Measurements from ENCODE around the gene SAMD13. TPM values are rescaled to one million over a fixed set of nuclear protein-coding genes. Genes with fewer than 3 reads are reported as not detected.

The SAMD13 gene
- total RNA-seq, 2 experiments from 2014 or later: 0.67 to 1.2 TPM

DNA sequence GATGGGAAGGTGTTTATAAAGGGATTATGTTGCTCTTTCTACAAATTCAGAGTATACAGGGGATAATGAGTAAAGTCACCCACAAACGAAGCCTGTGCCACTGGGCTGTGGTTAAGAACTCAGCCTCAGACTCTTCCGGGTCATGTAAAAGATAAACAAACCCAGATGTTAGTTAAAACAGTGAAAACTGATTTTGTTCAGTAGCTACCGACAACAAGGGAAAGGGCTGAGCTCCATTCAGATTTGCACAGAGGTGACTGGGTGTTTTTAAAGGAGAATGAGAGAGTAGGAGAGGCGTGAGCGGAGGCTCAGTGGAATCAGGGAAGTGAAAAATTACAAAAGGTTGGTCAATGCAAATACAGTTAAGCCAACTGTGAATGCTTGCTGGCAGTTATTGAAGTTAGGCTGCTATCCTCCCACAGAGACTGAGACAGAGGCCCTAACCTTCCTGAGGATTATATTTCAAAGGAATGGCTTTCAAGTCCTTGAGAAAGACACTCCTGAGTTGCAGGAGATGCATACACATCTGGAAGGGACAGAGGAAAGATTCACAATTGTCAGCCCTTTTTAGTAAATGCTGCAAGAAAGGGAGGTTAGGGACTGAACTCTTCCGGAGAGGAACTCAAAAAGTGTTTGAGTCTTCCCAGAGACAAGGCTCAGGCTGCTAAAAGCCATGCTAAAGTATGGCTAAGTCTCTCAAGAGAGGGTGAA lies 29.9 kb upstream of the SAMD13 start:
- Mint-ChIP-seq H3K4me3 (no peak overlapping the region), H3K9me3 (no peaks in the 10 kb centered on the region), H3K4me1 (ENCODE audit: low read depth) (peaks cover 11% of the 10 kb centered on the region), H3K27ac (peak overlapping the region; percentile 32), H3K27me3 (no peaks in the 10 kb centered on the region), H3K36me3 (ENCODE audit: low read depth) (no peaks in the 10 kb centered on the region)
- intact Hi-C loops (cut with micrococcal nuclease): no loop called here
- POLR2A ChIA-PET: interaction anchor here (1.3 kb wide), 1 partner anchor 76 kb away, joined by 3 read pairs; no protein-coding TSS in a partner anchor
- CTCF ChIA-PET: interaction anchor here (1.2 kb wide), 1 partner anchor 10 kb away, joined by 3 read pairs; no protein-coding TSS in a partner anchor
- ATAC-seq (no peak), DNase-seq (peak; percentile 17)
- TF ChIP-seq, protein P1, sequence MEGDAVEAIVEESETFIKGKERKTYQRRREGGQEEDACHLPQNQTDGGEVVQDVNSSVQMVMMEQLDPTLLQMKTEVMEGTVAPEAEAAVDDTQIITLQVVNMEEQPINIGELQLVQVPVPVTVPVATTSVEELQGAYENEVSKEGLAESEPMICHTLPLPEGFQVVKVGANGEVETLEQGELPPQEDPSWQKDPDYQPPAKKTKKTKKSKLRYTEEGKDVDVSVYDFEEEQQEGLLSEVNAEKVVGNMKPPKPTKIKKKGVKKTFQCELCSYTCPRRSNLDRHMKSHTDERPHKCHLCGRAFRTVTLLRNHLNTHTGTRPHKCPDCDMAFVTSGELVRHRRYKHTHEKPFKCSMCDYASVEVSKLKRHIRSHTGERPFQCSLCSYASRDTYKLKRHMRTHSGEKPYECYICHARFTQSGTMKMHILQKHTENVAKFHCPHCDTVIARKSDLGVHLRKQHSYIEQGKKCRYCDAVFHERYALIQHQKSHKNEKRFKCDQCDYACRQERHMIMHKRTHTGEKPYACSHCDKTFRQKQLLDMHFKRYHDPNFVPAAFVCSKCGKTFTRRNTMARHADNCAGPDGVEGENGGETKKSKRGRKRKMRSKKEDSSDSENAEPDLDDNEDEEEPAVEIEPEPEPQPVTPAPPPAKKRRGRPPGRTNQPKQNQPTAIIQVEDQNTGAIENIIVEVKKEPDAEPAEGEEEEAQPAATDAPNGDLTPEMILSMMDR (IDR thresholded peaks at IDR 0.05): no peak

DNA sequence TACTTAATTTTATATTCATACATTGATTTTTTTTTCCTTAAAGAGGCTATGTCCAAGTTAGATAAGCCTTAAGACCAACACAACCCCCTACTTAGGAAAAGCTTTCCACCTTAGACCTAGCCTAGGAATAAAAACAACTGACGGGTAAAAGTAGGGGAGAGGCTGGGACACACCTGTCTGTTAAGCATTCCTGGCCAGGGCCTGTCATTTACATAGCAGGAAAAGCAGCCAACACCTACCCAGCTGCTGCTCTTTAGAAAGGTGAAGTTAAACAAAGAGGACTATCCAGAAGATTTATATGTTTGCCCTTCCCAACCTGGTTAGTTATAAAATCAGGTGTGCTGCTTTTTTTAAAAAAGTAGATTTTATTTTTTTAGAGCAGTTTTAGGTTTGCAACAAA lies 29.1 kb upstream of the SAMD13 start:
- CTCF ChIA-PET: interaction anchor here (1.2 kb wide), 1 partner anchor 9 kb away, joined by 3 read pairs; no protein-coding TSS in a partner anchor
- no peaks in the 10 kb centered on the region for H3K27me3 Mint-ChIP-seq
- peaks cover 11% of the 10 kb centered on the region for H3K4me1 Mint-ChIP-seq (ENCODE audit: low read depth)
- H3K27ac Mint-ChIP-seq: no peak overlapping the region
- intact Hi-C loops (cut with micrococcal nuclease): no loop called here
- ATAC-seq (no peak), DNase-seq (no peak)
- H3K9me3 Mint-ChIP-seq: no peaks in the 10 kb centered on the region
- POLR2A ChIA-PET: interaction anchor here (1.3 kb wide), 1 partner anchor 75 kb away, joined by 3 read pairs; no protein-coding TSS in a partner anchor
- TF ChIP-seq, protein P1 (IDR thresholded peaks at IDR 0.05): no peak
- H3K4me3 Mint-ChIP-seq: no peak overlapping the region
- H3K36me3 Mint-ChIP-seq (ENCODE audit: low read depth): no peaks in the 10 kb centered on the region

DNA sequence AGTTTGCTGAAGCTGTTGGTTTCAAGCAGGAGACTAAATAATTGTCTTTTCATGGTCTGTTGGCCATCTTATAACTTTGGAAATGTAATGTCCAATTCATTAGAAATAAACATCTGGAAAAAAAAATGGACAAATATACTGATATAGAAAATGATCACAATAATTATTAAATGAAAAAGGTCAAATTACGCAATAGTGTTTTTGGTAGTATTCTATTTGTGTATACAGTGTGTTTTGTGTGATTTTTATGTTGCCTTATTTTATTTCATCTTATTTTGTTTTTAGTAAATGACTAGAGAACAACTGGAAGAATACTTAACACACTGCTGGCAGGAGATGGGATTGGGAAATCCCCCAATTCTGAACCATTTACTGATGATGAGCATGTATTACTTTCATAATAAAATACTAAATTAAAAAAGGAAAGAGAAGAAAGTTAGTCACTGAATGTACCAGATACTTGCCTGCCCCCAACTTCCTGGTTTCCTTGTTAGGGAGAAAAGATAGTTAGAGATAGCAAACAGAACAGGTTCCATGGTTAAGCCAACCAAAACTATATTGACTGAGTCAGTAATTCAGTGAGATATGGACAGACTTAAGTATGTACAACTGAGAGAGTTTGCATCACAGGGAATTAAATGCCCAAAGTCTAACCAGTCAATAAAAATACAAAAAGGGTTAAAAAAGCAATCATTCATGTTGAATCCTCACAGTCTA lies 24.0 kb upstream of the SAMD13 start:
- no peaks in the 10 kb centered on the region for H3K27me3 Mint-ChIP-seq
- H3K4me1 Mint-ChIP-seq (ENCODE audit: low read depth): no peaks in the 10 kb centered on the region
- no peak for DNase-seq
- TF ChIP-seq, protein P1 (IDR thresholded peaks at IDR 0.05): no peak
- POLR2A ChIA-PET: no interaction called here
- no peaks in the 10 kb centered on the region for H3K36me3 Mint-ChIP-seq (ENCODE audit: low read depth)
- no peaks in the 10 kb centered on the region for H3K9me3 Mint-ChIP-seq
- no peak overlapping the region for H3K27ac Mint-ChIP-seq
- H3K4me3 Mint-ChIP-seq: no peak overlapping the region
- no peak for ATAC-seq
- intact Hi-C loops (cut with micrococcal nuclease): no loop called here
- CTCF ChIA-PET: no interaction called here

DNA sequence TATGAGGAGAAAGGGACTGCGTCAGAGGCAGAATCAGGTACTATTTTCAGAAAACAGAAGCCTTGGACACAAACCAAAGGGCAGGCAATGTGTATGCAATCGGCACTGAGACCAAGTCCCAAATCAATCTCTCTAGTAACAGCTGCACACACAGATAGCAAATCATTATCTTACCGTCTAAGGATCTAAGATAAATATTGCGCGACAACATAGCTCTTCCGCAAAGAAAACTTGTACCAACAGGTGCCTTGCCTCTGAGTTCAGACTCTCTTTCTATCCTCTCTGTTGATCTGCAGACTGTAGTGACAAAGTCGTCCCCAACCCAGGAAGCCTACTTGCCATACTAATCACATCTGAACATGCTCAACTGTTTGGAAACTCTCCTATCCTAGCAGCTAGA lies 22.6 kb upstream of the SAMD13 start:
- TF ChIP-seq, protein P1 (IDR thresholded peaks at IDR 0.05): no peak
- intact Hi-C loops (cut with micrococcal nuclease): no loop called here
- DNase-seq: no peak
- no peak overlapping the region for H3K27ac Mint-ChIP-seq
- ChIA-PET POLR2A (no interaction called here), CTCF (no interaction called here)
- no peak for ATAC-seq
- no peaks in the 10 kb centered on the region for H3K9me3 Mint-ChIP-seq
- H3K27me3 Mint-ChIP-seq: no peaks in the 10 kb centered on the region
- H3K36me3 Mint-ChIP-seq (ENCODE audit: low read depth): no peaks in the 10 kb centered on the region
- H3K4me3 Mint-ChIP-seq: no peak overlapping the region
- H3K4me1 Mint-ChIP-seq (ENCODE audit: low read depth): no peaks in the 10 kb centered on the region

DNA sequence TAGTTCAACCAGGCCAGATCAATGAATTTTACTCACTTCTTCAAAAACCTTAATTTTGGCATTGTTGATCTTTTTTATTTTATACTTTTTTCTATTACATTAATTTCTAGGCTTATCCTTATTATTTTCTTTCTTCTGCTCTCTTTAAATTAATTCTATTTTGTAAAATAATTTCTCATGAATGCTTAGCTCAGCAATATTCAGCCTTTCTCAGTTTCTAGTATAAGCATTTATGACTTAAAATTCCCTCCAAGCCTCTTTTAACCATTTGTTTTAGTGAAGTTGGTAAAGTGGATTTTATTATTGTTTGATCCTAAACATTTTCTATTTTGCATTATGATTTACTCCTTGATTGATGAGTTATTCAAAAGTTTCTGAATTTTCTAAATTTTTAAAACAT lies 20.6 kb upstream of the SAMD13 start:
- no peaks in the 10 kb centered on the region for H3K4me1 Mint-ChIP-seq (ENCODE audit: low read depth)
- no peaks in the 10 kb centered on the region for H3K36me3 Mint-ChIP-seq (ENCODE audit: low read depth)
- no peak overlapping the region for H3K27ac Mint-ChIP-seq
- H3K9me3 Mint-ChIP-seq: peaks cover 1% of the 10 kb centered on the region
- ATAC-seq: no peak
- ChIA-PET POLR2A (interaction anchor here (1.5 kb wide), 1 partner anchor 547 kb away, joined by 3 read pairs; no protein-coding TSS in a partner anchor), CTCF (interaction anchor here (0.8 to 1.1 kb wide), 2 partner anchors 9 to 15 kb away, joined by 3 read pairs; no protein-coding TSS in a partner anchor)
- H3K27me3 Mint-ChIP-seq: peaks cover 2% of the 10 kb centered on the region
- intact Hi-C loops (cut with micrococcal nuclease): no loop called here
- DNase-seq: no peak
- H3K4me3 Mint-ChIP-seq: no peak overlapping the region
- TF ChIP-seq, protein P1 (IDR thresholded peaks at IDR 0.05): no peak
